ENCODE data around the gene WDR45B.
"Not testable (repeated sequence)": the region's sequence is repeated elsewhere in the genome, so short reads cannot be mapped to it uniquely, and the experiment has no call there.

WDR45B gene

DNA sequence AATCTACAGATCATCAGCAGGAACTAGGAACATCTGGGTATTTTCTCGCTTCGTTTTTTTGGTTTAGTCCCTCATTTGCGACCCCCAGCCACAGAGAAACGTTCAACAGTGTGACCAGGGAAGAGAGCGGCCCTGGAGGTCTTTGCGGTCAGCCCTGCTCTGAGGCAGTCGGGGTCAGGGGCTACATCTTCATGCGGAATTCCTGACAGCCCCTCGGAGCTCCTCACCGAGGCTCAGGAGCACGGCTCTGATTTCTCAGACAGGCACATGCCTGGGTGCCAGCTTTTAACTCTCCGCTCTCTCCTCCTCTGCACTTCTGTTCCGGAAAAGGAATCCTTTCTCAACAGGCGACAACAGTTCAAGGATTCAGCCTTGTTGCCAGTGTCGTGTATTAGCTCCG is 8.0 kb upstream of the WDR45B start:
- no peaks in the 10 kb centered on the region for H3K4me1 ChIP-seq (ENCODE audit: control insufficient read depth, insufficient read depth, low read length)
- peaks cover 14 to 27% of the 10 kb centered on the region in 2 donors for H3K36me3 ChIP-seq (ENCODE audit: control insufficient read depth in 2 of 2, insufficient read depth in 2 of 2, low read length in 2 of 2)
- no peak overlapping the region for H3K27ac ChIP-seq (ENCODE audit: low read length)
- H3K9ac ChIP-seq (ENCODE audit: low read length in 2 of 2) = no peak overlapping the region
- H3K27me3 ChIP-seq (ENCODE audit: control insufficient read depth in 1 of 2, insufficient read depth in 2 of 2, low read length in 2 of 2) = no peaks in the 10 kb centered on the region
- H3K4me3 ChIP-seq (ENCODE audit: low read length in 2 of 2) = no peak overlapping the region
- no peaks in the 10 kb centered on the region for H3K9me3 ChIP-seq (ENCODE audit: control insufficient read depth in 2 of 2, low read length in 2 of 2)

DNA sequence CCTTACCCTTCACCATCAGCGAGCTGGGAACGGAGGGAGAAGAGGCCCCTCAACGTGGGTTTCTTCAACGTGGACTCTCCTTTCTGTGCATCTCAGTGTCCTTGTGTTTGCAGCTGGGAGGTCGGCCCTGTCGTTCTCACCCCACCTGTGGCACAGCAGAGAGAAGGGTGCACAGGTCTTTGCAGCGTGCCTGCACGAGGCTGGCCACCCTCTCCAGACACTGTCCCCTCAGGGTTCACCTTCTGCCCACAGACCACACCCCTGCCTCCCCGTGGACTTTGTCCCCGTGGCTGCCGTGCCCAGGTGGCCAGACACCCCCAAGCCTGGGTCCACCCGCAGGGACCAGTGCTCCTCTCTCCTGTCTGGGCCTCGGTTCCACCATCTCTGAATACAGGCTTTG is 7.3 kb upstream of the WDR45B start:
- Histone ChIP-seq H3K4me3 (ENCODE audit: low read length in 2 of 2) (no peak overlapping the region), H3K4me1 (ENCODE audit: control insufficient read depth, insufficient read depth, low read length) (no peaks in the 10 kb centered on the region), H3K9me3 (ENCODE audit: control insufficient read depth in 2 of 2, low read length in 2 of 2) (no peaks in the 10 kb centered on the region), H3K27ac (ENCODE audit: low read length) (no peak overlapping the region), H3K36me3 (ENCODE audit: control insufficient read depth in 2 of 2, insufficient read depth in 2 of 2, low read length in 2 of 2) (peaks cover 6 to 24% of the 10 kb centered on the region in 2 donors), H3K9ac (ENCODE audit: low read length in 2 of 2) (no peak overlapping the region), H3K27me3 (ENCODE audit: control insufficient read depth in 1 of 2, insufficient read depth in 2 of 2, low read length in 2 of 2) (no peaks in the 10 kb centered on the region)

DNA sequence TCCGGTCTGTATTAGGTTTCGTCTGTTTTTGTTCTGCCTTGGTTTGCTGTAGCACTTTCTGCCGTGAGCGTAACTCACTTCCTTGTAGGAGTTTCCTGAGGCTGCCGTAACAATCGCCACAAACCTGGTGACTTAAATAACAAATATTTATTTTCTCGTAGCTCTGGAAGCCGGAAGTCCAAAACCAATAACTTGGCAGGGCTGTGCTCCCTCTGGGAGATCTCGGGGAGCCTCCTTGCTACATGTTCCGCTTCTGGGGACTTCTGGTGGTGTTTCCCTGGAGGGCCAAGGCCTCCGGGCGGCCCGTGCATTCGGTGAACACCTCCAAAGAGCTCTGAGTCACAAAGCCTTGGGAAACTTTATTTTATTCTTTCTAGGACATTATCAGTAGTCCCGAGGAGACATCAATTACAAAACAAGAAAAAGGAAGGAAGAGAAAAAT is 6.8 kb upstream of the WDR45B start:
- H3K36me3 ChIP-seq (ENCODE audit: control insufficient read depth in 2 of 2, insufficient read depth in 2 of 2, low read length in 2 of 2) = peaks cover 5 to 20% of the 10 kb centered on the region in 2 donors
- no peak overlapping the region for H3K4me3 ChIP-seq (ENCODE audit: low read length in 2 of 2)
- no peaks in the 10 kb centered on the region for H3K4me1 ChIP-seq (ENCODE audit: control insufficient read depth, insufficient read depth, low read length)
- H3K27ac ChIP-seq (ENCODE audit: low read length) = no peak overlapping the region
- no peaks in the 10 kb centered on the region for H3K9me3 ChIP-seq (ENCODE audit: control insufficient read depth in 2 of 2, low read length in 2 of 2)
- no peaks in the 10 kb centered on the region for H3K27me3 ChIP-seq (ENCODE audit: control insufficient read depth in 1 of 2, insufficient read depth in 2 of 2, low read length in 2 of 2)
- H3K9ac ChIP-seq (ENCODE audit: low read length in 2 of 2) = no peak overlapping the region

DNA sequence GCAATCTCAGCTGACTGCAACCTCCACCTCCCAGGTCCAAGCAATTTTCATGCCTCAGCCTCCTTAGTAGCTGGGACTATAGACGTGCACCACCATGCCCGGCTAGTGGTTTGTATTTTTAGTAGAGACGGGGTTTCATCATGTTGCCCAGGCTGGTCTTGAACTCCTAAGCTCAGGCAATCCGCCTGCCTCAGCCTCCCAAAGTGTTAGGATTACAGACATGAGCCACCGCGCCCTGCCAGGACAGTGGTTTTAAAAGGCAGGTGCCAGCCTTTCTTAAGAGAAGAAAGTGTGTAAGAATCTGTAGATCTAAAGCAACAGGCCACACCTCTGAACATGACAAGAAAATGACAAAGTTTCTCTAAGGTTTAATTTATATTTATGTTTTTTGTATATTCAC is 6.4 kb upstream of the WDR45B start:
- H3K36me3 ChIP-seq (ENCODE audit: control insufficient read depth in 2 of 2, insufficient read depth in 2 of 2, low read length in 2 of 2) = peaks cover 5 to 17% of the 10 kb centered on the region in 2 donors
- H3K27ac ChIP-seq (ENCODE audit: low read length); H3K9me3 ChIP-seq (ENCODE audit: control insufficient read depth in 2 of 2, low read length in 2 of 2); H3K27me3 ChIP-seq (ENCODE audit: control insufficient read depth in 1 of 2, insufficient read depth in 2 of 2, low read length in 2 of 2); H3K4me1 ChIP-seq (ENCODE audit: control insufficient read depth, insufficient read depth, low read length); H3K4me3 ChIP-seq (ENCODE audit: low read length in 2 of 2); H3K9ac ChIP-seq (ENCODE audit: low read length in 2 of 2): not testable (repeated sequence)

DNA sequence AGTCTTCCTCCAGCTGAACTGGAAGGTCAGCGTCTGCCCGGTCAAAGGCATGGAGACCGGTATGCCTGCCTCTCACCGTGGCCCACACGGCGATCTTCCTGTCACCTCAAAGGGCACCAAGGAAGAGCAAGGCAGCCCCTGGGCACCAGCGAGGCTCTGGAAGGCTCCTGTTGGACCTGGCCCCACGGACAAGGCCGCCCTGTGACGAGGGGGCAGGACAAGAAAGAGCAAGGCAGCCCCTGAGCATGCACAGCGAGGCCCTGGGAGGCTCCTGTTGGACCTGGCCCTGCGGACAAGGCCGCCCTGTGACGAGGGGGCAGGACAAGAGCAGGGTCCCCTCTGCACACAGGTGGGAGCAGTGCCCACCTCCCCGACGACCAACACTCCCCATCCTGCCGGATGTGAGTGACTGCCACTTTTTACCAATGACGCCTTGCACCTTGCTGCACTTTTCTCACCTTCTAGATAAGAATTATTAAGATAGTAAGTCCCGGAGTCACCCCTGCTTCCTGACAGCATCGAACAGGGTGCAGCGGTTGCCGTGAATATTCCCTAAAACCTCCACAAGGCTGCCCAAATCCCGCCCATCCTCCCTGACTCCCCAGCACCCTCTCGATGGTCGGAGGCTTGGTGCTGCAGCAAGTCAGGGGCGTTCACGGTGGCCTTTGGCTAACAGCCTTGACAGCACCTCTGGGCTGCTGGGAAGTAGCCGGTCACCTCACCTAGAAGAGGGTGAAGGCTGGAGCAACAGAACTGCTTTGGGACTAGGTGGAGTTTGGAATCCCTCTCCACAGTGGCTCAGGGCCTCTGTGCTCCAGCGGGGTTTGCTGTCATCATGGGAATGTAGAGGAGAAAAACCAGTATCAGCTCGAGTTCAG is 5.6 kb upstream of the WDR45B start:
- no peak overlapping the region for H3K9ac ChIP-seq (ENCODE audit: low read length in 2 of 2)
- H3K4me3 ChIP-seq (ENCODE audit: low read length in 2 of 2) = no peak overlapping the region
- H3K9me3 ChIP-seq (ENCODE audit: control insufficient read depth in 2 of 2, low read length in 2 of 2) = no peaks in the 10 kb centered on the region
- H3K36me3 ChIP-seq (ENCODE audit: control insufficient read depth in 2 of 2, insufficient read depth in 2 of 2, low read length in 2 of 2) = peaks cover 2 to 10% of the 10 kb centered on the region in 2 donors
- no peaks in the 10 kb centered on the region for H3K27me3 ChIP-seq (ENCODE audit: control insufficient read depth in 1 of 2, insufficient read depth in 2 of 2, low read length in 2 of 2)
- H3K27ac ChIP-seq (ENCODE audit: low read length) = no peak overlapping the region
- H3K4me1 ChIP-seq (ENCODE audit: control insufficient read depth, insufficient read depth, low read length) = peaks cover 4% of the 10 kb centered on the region

DNA sequence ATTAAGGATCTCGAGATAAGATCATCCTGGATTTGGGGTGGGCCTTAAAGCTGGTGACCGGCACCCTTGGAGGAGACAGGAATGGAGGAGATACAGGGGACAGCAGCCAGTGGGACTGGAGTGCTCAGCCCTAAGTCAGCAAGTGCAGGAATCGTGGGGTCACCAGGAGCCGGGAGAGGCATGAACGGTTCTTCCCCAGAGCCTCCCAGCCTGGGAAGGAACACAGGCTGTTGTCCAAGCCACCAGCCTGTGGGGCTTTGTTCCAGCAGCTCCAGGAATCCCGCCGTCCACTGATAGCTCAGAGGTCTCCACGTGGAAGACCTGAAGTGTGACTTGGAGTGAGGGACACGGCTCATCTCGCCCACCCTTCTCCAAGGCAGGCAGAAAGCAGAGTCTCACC is 2.5 kb upstream of the WDR45B start:
- Histone ChIP-seq H3K27ac (ENCODE audit: low read length) (no peak overlapping the region), H3K4me3 (ENCODE audit: low read length in 2 of 2) (no peak overlapping the region), H3K27me3 (ENCODE audit: control insufficient read depth in 1 of 2, insufficient read depth in 2 of 2, low read length in 2 of 2) (no peaks in the 10 kb centered on the region), H3K4me1 (ENCODE audit: control insufficient read depth, insufficient read depth, low read length) (peaks cover 15% of the 10 kb centered on the region), H3K9me3 (ENCODE audit: control insufficient read depth in 2 of 2, low read length in 2 of 2) (no peaks in the 10 kb centered on the region), H3K36me3 (ENCODE audit: control insufficient read depth in 2 of 2, insufficient read depth in 2 of 2, low read length in 2 of 2) (no peaks in the 10 kb centered on the region), H3K9ac (ENCODE audit: low read length in 2 of 2) (no peak overlapping the region)

DNA sequence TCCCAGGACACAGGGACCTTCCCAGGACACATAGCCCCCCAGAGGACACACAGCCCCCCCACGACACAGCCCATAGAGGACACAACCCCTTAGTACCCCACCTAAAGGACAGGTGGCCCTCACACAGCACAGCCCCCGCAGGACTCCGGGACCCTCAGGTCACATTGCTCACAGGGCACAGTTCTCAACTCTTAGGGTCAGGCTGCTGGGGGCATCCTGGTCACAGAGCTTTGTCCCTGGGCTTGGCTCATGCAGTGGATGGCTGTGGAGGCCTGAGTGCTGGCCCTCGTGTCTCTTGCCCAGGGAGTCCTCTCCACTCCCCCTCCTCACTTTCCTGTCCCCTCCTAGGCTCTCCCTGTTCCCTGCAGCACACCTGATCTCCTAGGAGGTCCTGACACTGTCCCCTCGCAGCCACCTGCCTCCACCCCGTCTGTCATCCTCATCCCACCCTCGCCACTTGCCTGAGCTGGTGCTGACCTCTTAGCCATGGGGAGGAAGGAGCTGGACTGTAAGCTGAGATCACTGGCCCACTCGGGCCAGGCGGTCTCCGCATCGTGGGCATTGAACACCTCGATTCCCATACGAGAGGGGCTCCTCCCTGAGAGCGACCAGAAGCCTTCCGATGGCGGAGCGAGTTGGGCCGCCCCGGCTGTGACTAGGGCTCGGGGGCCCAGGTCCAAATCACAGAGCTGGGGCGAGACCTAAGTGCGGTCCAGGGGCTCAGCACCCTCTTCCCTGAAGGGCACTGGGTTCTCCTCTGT is 1.4 kb upstream of the WDR45B start:
- Histone ChIP-seq H3K9ac (ENCODE audit: low read length in 2 of 2) (no peak overlapping the region), H3K27ac (ENCODE audit: low read length) (peak overlapping the region; percentile 58), H3K36me3 (ENCODE audit: control insufficient read depth in 2 of 2, insufficient read depth in 2 of 2, low read length in 2 of 2) (no peaks in the 10 kb centered on the region), H3K9me3 (ENCODE audit: control insufficient read depth in 2 of 2, low read length in 2 of 2) (no peaks in the 10 kb centered on the region), H3K4me3 (ENCODE audit: low read length in 2 of 2) (no peak overlapping the region), H3K27me3 (ENCODE audit: control insufficient read depth in 1 of 2, insufficient read depth in 2 of 2, low read length in 2 of 2) (no peaks in the 10 kb centered on the region), H3K4me1 (ENCODE audit: control insufficient read depth, insufficient read depth, low read length) (peaks cover 15% of the 10 kb centered on the region)

DNA sequence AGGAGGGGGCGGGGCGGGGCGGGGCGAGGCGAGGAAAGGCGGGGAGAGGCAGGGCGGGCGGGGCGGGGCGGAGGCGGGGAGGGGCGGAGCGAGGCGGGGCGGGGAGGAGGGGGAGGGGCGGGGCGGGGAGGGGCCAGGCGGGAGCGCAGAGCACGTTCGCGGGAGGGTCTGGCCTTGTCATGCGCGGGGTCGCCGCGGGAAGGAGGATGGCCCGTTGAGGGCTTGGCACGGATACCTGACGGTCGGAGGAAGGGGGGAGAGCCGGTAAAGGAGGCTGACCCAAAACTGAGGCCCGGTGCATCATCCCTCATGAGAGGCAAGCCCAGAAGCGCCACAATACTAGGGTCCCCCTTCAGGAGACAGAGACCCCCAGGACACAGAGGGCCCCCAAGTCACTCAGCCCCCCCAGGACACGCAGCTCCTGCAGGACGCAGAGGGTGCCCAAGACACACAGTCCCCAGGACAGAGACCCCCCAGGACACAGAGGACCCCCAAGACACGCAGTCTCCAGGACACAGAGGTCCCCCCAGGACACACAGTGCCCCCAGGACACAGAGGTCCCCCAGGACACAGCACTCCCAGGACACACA is 593 bp upstream of the WDR45B start:
- no peaks in the 10 kb centered on the region for H3K27me3 ChIP-seq (ENCODE audit: control insufficient read depth in 1 of 2, insufficient read depth in 2 of 2, low read length in 2 of 2)
- peak overlapping the region; percentile 44 to 73 for H3K4me3 ChIP-seq (ENCODE audit: low read length in 2 of 2)
- H3K9me3 ChIP-seq (ENCODE audit: control insufficient read depth in 2 of 2, low read length in 2 of 2) = no peaks in the 10 kb centered on the region
- peaks cover 15% of the 10 kb centered on the region for H3K4me1 ChIP-seq (ENCODE audit: control insufficient read depth, insufficient read depth, low read length)
- peak overlapping the region; percentile 58 for H3K27ac ChIP-seq (ENCODE audit: low read length)
- peak overlapping the region; percentile 51 to 65 for H3K9ac ChIP-seq (ENCODE audit: low read length in 2 of 2)
- peaks cover 5 to 8% of the 10 kb centered on the region in 2 donors for H3K36me3 ChIP-seq (ENCODE audit: control insufficient read depth in 2 of 2, insufficient read depth in 2 of 2, low read length in 2 of 2)

DNA sequence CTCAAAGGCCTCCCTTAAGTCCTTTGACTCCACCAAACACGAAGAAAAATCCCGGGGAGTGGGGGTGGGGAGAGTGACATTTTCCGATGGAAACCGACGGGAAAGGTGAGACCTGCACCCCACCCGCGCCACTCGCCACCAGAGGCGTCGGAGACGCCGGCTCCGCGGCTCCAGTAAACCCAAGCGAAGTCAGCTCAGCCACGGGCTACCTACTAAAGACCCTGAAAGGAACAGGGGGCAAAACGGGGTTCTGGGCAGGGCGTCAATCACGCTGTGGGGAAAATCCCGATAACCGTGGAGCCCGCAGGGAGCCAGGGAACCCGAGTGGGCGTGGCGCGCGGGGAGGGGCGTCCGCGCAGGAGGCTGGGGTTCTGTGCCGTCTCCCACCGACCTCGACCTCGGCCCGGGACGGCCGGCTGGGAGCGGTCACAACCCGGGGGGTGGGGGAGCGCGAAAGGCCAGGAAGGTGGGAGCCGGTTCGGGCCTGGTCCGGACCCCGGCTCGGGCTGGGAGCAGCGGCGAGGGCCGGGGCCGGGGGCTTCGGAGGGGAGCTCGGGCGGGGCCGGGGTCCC is 565 bp downstream of the WDR45B start:
- Histone ChIP-seq H3K27ac (ENCODE audit: low read length) (peak overlapping the region; percentile 90), H3K4me3 (ENCODE audit: low read length in 2 of 2) (peak overlapping the region; percentile 89 to 91), H3K4me1 (ENCODE audit: control insufficient read depth, insufficient read depth, low read length) (peaks cover 15% of the 10 kb centered on the region), H3K9ac (ENCODE audit: low read length in 2 of 2) (peak overlapping the region; percentile 92), H3K36me3 (ENCODE audit: control insufficient read depth in 2 of 2, insufficient read depth in 2 of 2, low read length in 2 of 2) (peaks cover 14 to 15% of the 10 kb centered on the region in 2 donors), H3K27me3 (ENCODE audit: control insufficient read depth in 1 of 2, insufficient read depth in 2 of 2, low read length in 2 of 2) (no peaks in the 10 kb centered on the region), H3K9me3 (ENCODE audit: control insufficient read depth in 2 of 2, low read length in 2 of 2) (no peaks in the 10 kb centered on the region)

DNA sequence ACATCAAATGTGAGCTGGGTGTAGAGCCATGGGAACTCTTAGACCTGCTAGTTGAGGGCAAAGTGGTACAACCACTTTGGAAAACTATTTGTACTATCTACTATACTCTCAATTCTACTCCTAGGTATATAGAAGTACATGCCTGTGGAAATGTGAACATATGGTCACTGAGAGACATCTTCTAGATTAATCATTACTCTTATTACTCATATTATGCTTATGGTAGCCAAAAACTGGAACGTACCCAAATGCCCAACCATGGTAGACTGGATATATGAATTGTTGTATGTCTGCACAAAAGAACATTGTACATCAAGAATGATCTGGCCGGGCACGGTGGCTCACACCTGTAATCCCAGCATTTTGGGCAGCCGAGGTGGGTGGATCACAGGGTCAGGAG is 2.7 kb downstream of the WDR45B start:
- H3K27me3 ChIP-seq (ENCODE audit: control insufficient read depth in 1 of 2, insufficient read depth in 2 of 2, low read length in 2 of 2) = no peaks in the 10 kb centered on the region
- peaks cover 25 to 26% of the 10 kb centered on the region in 2 donors for H3K36me3 ChIP-seq (ENCODE audit: control insufficient read depth in 2 of 2, insufficient read depth in 2 of 2, low read length in 2 of 2)
- H3K9me3 ChIP-seq (ENCODE audit: control insufficient read depth in 2 of 2, low read length in 2 of 2) = no peaks in the 10 kb centered on the region
- H3K4me3 ChIP-seq (ENCODE audit: low read length in 2 of 2) = no peak overlapping the region
- no peak overlapping the region for H3K9ac ChIP-seq (ENCODE audit: low read length in 2 of 2)
- H3K4me1 ChIP-seq (ENCODE audit: control insufficient read depth, insufficient read depth, low read length) = peaks cover 15% of the 10 kb centered on the region
- H3K27ac ChIP-seq (ENCODE audit: low read length) = no peak overlapping the region
